Cardiac septum (tissue), 1 donor: ENCODE results near the gene ANXA10. TPM values are rescaled to one million over a fixed set of nuclear protein-coding genes. Genes with fewer than 3 reads are reported as not detected.

Source experiments
- DNase-seq: peaks from one replicate; pipeline ENCODE4 v3.0.0-alpha.2; 2020; ENCODE audit warnings: low spot score
- intact Hi-C: fragments of 100-400 bp; cut with DNase I; formaldehyde crosslinking; loops from one replicate; pipeline ENCODE4 v1.14.0; 2022
- long read RNA-seq: library from polyadenylated mRNA; unstranded; transcript quantifications from one replicate; pipeline ENCODE4 v2.0.0, GENCODE V29; 2021
- total RNA-seq: library from RNA; stranded (reverse); fragmentation: NEBNext Ultra II Directional; extraction: Animal tissue kit (Norgen Biotek cat#: 25700); gene quantifications from one replicate; pipeline ENCODE4 v1.2.1, GENCODE V29; 2021
- donor health status: DM: no; HTN: no; CAD: no.

The ANXA10 gene
- total RNA-seq, result not detected
- long read RNA-seq, result 0 reads

- intact Hi-C loops, result no loop called here
- DNase-seq, result no peak
Measured at GRCh38 chr4:168092176-168092712, at the start of gene ANXA10. Gene ANXA10, plus strand, starts transcription at chr4:168092537. Its CDS starts 164 bp downstream, at chr4:168092701.

- intact Hi-C loops, result no loop called here
- DNase-seq, result no peak
Measured at GRCh38 chr4:168045354-168045753, 47.0 kb upstream of the ANXA10 start.

- intact Hi-C loops, result no loop called here
- no peak for DNase-seq
Measured at GRCh38 chr4:168050002-168050401, 42.3 kb upstream of the ANXA10 start.

GRCh38 chr4:168051526-168051925 lies 40.8 kb upstream of the ANXA10 start:
- intact Hi-C loops, result no loop called here
- no peak for DNase-seq

GRCh38 chr4:168057412-168057811 lies 34.9 kb upstream of the ANXA10 start:
- DNase-seq, result no peak
- intact Hi-C loops, result no loop called here

- intact Hi-C loops, result no loop called here
- DNase-seq, result no peak
Measured at GRCh38 chr4:168059251-168059650, 33.1 kb upstream of the ANXA10 start.

- DNase-seq, result no peak
- intact Hi-C loops, result no loop called here
Measured at GRCh38 chr4:168063031-168063430, 29.3 kb upstream of the ANXA10 start.

GRCh38 chr4:168070903-168071302 lies 21.4 kb upstream of the ANXA10 start:
- intact Hi-C loops, result no loop called here
- DNase-seq, result no peak

GRCh38 chr4:168071304-168071703 lies 21.0 kb upstream of the ANXA10 start:
- intact Hi-C loops, result no loop called here
- DNase-seq, result no peak

- intact Hi-C loops, result no loop called here
- no peak for DNase-seq
Measured at GRCh38 chr4:168074861-168075260, 17.5 kb upstream of the ANXA10 start.

GRCh38 chr4:168076989-168077725 lies 15.2 kb upstream of the ANXA10 start:
- intact Hi-C loops, result no loop called here
- DNase-seq, result no peak

GRCh38 chr4:168077726-168078239 lies 14.6 kb upstream of the ANXA10 start:
- intact Hi-C loops, result no loop called here
- DNase-seq, result no peak

GRCh38 chr4:168082379-168082778 lies 10.0 kb upstream of the ANXA10 start:
- no peak for DNase-seq
- intact Hi-C loops, result no loop called here

GRCh38 chr4:168095776-168096406 lies 3.6 kb downstream of the ANXA10 start:
- DNase-seq, result no peak

GRCh38 chr4:168096407-168096784 lies 4.1 kb downstream of the ANXA10 start:
- intact Hi-C loops, result no loop called here
- DNase-seq, result no peak

More at GRCh38 chr4:168095776-168096406, 3.6 kb downstream of the ANXA10 start:
- intact Hi-C loops, result no loop called here

- no peak for DNase-seq
- intact Hi-C loops, result no loop called here
Measured at GRCh38 chr4:168097161-168097560, 4.8 kb downstream of the ANXA10 start.

GRCh38 chr4:168098248-168098717 lies 5.9 kb downstream of the ANXA10 start:
- intact Hi-C loops, result no loop called here
- no peak for DNase-seq

GRCh38 chr4:168099195-168099594 lies 6.9 kb downstream of the ANXA10 start:
- DNase-seq, result no peak
- intact Hi-C loops, result no loop called here

- intact Hi-C loops, result no loop called here
- no peak for DNase-seq
Measured at GRCh38 chr4:168101026-168101425, 8.7 kb downstream of the ANXA10 start.

GRCh38 chr4:168102403-168102802 lies 10.1 kb downstream of the ANXA10 start:
- DNase-seq, result no peak
- intact Hi-C loops, result no loop called here

GRCh38 chr4:168109527-168109926 lies 17.2 kb downstream of the ANXA10 start:
- DNase-seq, result no peak
- intact Hi-C loops, result no loop called here
